Activated CD8-positive, alpha-beta memory T cell treated with anti-CD3 and anti-CD28 coated beads, Interleukin-2, amount 10 ng/mL, durations not matched to agents 7 days and 5 days (primary cell): ENCODE data around the gene TCEANC. TPM values are rescaled to one million over a fixed set of nuclear protein-coding genes. Genes with fewer than 3 reads are reported as not detected.

Source experiments
- ATAC-seq: fragments of 150-1000 bp; cut with Tn5 transposase; one replicate; pipeline ENCODE4 v1.10.0; 2021; ENCODE audit warnings: moderate library complexity
- CTCF ChIA-PET: fragments of 350-600 bp; sonication (Branson Sonifier 250); formaldehyde crosslinking; loops from one replicate; lab custom pipeline; 2021; ENCODE audit warnings: antibody characterized with exemption; lab: Charles Lee
- DNase-seq: peaks from one replicate; pipeline ENCODE4 v3.0.0-alpha.2; 2020
- H3K27ac Mint-ChIP-seq: one replicate; pipeline ENCODE4 v1.8.0; 2021; ENCODE audit warnings: mild to moderate bottlenecking, mixed read lengths
- H3K27me3 Mint-ChIP-seq: one replicate; pipeline ENCODE4 v1.8.0; 2021; ENCODE audit warnings: mixed read lengths
- H3K36me3 Mint-ChIP-seq: one replicate; pipeline ENCODE4 v1.8.0; 2021; ENCODE audit warnings: mild to moderate bottlenecking, mixed read lengths
- H3K4me1 Mint-ChIP-seq: one replicate; pipeline ENCODE4 v1.8.0; 2021; ENCODE audit warnings: mixed read lengths
- H3K4me3 Mint-ChIP-seq: one replicate; pipeline ENCODE4 v1.8.0; 2021; ENCODE audit warnings: mild to moderate bottlenecking, moderate library complexity, mixed read lengths
- H3K9me3 Mint-ChIP-seq: one replicate; pipeline ENCODE4 v1.8.0; 2022; ENCODE audit warnings: low read depth, mixed read lengths
- total RNA-seq, 2 experiments: library from RNA; stranded (reverse); gene quantifications; one replicate each; pipeline ENCODE4 v1.2.3, GENCODE V29; 2021

TCEANC gene
- total RNA-seq, 2 experiments from 2014 or later: 4.7 to 5.1 TPM

DNA sequence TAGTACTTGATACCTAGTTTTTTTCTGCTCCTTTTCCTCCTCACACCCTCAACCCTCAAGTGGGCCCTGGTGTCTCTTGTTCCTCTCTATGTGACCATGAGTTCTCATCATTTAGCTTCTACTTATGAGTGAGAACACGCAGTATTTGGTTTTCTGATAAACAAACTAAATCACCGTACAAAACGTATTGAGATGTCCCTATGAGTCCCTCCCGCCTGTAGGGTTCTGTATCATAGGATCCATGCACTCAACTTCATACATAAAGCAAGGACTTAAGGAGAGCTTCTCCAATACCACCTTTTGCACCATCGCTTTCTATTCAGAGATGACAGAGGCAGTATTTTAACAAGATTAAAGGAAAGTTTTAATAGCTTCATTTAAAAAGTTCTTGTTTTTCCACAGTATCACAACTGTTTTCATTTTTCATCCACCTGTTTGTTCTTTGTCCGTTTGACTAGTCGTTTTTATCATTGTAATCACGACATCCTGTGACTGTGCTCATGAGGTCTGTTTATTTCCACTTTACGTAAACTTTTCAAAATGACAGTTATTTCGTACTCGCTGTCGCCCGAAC, 35.5 kb downstream of the TCEANC start:
- Mint-ChIP-seq H3K27ac (peak overlapping the region; percentile 94), H3K27me3 (no peaks in the 10 kb centered on the region), H3K9me3 (no peaks in the 10 kb centered on the region), H3K4me1 (peaks cover 47% of the 10 kb centered on the region), H3K4me3 (peak overlapping the region; percentile 82), H3K36me3 (peaks cover 3% of the 10 kb centered on the region)
- ATAC-seq (peak; percentile 14), DNase-seq (no peak)
- CTCF ChIA-PET: interaction anchor here (1.1 to 1.4 kb wide), 3 partner anchors 19 to 37 kb away, joined by 3 to 5 read pairs (median 4); no protein-coding TSS in a partner anchor

DNA sequence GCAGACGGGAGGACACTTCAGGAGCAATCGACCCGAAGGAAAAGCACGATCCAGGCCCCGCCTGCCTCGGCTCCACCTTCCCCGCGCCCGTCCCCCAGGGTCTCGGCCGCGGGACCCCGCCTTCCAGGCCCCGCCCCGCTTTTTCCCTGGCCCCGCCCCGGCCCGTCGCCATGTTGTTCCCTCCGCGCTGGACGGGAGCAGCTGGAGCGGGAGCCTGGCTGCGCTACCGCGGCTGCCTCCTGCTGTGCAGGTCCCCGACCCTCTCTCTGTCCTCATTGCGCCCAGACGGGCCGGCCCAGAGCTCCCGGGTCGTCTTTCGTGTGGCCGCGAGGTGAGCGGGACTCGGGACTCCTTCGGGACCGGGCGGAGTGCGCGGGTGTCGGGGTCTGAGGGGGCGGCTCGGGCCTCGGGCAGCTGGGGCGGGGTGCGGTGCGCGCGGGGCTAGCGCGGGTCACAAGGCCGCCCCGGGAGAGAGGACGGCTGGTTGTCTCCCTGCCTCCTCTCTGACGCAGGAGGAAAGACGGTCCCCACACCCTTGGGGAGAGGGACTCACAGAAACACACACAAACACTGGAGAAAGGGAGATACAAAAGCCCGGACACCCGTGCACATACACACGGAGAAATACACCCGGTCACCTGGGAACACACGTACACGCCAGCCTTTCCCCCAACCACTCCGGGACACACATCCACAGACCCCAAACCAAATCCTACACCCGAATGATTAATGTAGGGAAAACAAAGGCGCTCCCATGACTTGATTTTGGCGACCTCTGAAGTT, 36.2 kb downstream of the TCEANC start, which contains the start of gene RAB9A:
RAB9A (plus strand) TSS at position 171 of the 783 bp plus-strand sequence. CDS start 19,619 bp downstream, outside the sequence.
- peak; percentile 84 for DNase-seq
- Mint-ChIP-seq H3K4me1 (peaks cover 52% of the 10 kb centered on the region), H3K9me3 (no peaks in the 10 kb centered on the region), H3K27ac (peak within 1 kb of the TSS; percentile 94), H3K36me3 (peaks cover 3% of the 10 kb centered on the region), H3K4me3 (peak within 1 kb of the TSS; percentile 82), H3K27me3 (no peaks in the 10 kb centered on the region)
- ATAC-seq: peak; percentile 96
- CTCF ChIA-PET: interaction anchor here (1.4 kb wide), 1 partner anchor 36 kb away, joined by 4 read pairs; no protein-coding TSS in a partner anchor

DNA sequence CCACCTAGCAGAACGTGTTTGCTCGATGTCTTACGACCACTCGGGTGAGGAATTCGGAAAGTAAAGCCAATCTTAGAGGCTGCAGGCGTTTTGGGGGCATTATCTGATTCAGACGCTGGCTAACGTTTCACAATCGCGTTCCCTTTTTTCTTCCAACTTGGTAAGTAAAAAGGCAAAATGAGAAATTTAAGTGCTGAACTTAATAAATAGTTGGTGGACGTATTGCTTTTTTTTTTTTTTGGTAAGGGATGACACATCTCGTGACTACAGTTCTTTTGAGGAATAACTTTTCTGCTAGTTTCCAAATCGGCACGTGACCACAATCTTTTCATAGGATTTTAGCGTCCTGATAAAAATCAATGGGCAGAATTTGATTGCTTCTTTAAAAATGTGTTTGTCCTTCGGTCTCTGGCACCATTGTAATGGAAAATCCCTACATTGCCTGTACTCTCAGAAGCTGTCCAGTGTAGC, 36.8 kb downstream of the TCEANC start:
- Mint-ChIP-seq H3K4me1 (peaks cover 57% of the 10 kb centered on the region), H3K27me3 (no peaks in the 10 kb centered on the region), H3K9me3 (no peaks in the 10 kb centered on the region), H3K4me3 (peak overlapping the region; percentile 82), H3K36me3 (peaks cover 3% of the 10 kb centered on the region), H3K27ac (peak overlapping the region; percentile 94)
- DNase-seq (no peak), ATAC-seq (no peak)
- CTCF ChIA-PET: interaction anchor here (1.1 kb wide), 1 partner anchor 43 kb away, joined by 3 read pairs; no protein-coding TSS in a partner anchor

DNA sequence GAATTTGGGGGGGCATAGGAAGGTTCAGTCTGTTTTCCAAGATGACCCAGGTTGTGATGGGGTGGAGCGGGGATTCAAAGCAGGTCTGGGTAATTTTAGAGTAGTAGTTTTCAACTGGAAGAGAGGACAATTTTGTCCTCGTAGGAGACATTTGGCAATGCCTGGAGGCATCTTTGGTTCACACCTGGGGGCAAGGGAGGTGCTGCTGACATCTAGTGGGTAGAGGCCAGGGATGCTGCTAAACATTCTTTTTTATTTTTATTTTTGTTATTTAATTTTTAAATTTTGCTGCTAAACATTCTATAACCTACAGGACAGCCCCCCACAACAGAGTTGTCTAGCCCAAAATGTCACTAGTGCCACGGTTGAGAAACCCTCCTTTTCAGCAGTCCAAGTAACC, 37.9 kb downstream of the TCEANC start:
- CTCF ChIA-PET: interaction anchor here (1.1 to 1.5 kb wide), 5 partner anchors 21 to 44 kb away, joined by 3 to 4 read pairs (median 3); partner anchors contain the start of genes OFD1 and TRAPPC2
- peak; percentile 41 for DNase-seq

DNA sequence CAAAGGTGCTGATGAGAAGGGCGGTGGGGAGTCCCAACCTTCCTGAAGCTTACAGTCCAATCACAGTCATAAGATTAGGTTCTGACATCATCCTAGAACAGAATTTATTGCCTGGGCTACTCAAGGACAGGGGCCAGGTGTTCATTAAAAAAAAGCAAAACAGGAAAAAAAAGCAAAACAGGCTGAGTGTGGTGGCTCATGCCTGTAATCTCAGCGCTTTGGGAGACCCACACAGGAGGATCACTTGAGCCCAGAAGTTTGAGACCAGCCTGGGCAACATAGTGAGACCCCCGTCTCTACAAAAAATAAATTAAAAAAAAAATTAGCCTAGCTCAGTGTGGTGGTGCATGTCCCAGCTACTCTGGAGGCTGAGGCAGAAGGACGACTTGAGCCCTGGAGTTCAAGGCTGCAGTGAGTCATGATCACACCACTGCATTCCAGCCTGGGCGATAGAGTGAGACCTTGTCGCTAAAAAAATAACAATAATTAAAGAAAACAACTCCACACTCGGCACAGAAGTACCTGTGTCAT, 39.0 kb downstream of the TCEANC start:
- DNase-seq: no peak
- Mint-ChIP-seq H3K4me1 (peaks cover 61% of the 10 kb centered on the region), H3K27ac (peak overlapping the region; percentile 54), H3K27me3 (no peaks in the 10 kb centered on the region), H3K9me3 (no peaks in the 10 kb centered on the region), H3K4me3 (peak overlapping the region; percentile 49), H3K36me3 (peaks cover 7% of the 10 kb centered on the region)
- CTCF ChIA-PET: interaction anchor here (0.7 to 1.5 kb wide), 6 partner anchors 17 to 186 kb away, joined by 3 to 4 read pairs (median 4); partner anchors contain the start of genes OFD1 and TRAPPC2
- ATAC-seq: no peak

More for the DNA sequence above, 37.9 kb downstream of the TCEANC start:
- Mint-ChIP-seq H3K36me3 (peaks cover 7% of the 10 kb centered on the region), H3K4me3 (peak overlapping the region; percentile 82), H3K9me3 (no peaks in the 10 kb centered on the region), H3K27me3 (no peaks in the 10 kb centered on the region), H3K27ac (peak overlapping the region; percentile 38), H3K4me1 (peaks cover 58% of the 10 kb centered on the region)
- ATAC-seq: no peak

DNA sequence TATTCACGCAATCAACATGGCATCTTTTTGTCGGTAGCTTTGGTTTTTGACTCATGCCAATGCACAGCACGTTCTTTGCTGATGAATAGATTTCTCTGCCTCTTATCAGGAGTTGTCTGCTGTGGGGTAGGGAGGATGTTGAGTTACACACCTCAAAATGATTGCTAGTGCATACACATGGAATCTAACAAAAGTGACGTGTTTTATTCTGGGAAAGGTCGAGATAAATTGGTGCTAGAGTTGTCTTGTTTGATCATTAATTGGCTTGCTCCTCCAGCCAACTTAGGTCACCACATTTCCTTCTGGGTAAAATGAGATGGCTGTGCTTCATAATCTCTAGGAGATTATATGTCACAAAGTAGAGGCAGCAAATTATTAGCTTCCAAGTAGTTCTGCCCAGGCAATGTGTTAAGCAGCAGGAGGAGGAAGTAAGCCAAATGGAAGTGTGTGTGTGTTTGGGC, 39.9 kb downstream of the TCEANC start:
- ATAC-seq (no peak), DNase-seq (no peak)
- Mint-ChIP-seq H3K4me1 (peaks cover 65% of the 10 kb centered on the region), H3K36me3 (peaks cover 7% of the 10 kb centered on the region), H3K9me3 (no peaks in the 10 kb centered on the region), H3K4me3 (peak overlapping the region; percentile 25), H3K27ac (peak overlapping the region; percentile 54), H3K27me3 (no peaks in the 10 kb centered on the region)
- CTCF ChIA-PET: no interaction called here

DNA sequence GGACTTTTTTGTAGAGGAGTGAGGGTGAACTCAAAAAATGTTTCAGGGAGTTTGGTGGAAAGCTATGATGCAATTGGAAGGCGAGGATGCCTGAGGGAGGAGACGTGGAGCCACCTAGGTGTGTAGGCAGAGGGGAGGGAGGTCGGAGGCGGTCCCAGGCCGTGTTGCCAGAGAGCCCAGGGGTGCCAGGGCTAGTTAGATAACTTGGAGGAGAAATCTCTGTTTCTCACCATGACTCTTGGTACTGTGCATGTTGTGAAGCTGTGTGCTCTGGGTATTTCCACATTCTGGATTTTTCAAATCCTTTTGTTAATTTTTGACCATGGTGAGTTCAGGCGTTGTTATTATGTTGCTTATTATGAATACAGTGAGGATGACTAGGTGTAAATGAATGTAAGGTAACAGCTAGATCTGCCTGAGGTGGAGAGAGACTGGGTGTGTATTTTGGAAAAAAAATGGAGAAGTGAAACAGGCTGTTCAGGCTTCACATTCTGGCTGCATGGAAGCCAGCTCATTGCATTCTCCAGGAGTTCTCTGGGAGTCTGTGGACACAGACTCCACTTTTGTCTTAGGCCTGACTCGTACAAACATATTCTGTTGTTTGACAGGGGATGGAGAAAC, 40.5 kb downstream of the TCEANC start:
- DNase-seq (no peak), ATAC-seq (no peak)
- CTCF ChIA-PET: no interaction called here
- Mint-ChIP-seq H3K36me3 (peaks cover 7% of the 10 kb centered on the region), H3K9me3 (no peaks in the 10 kb centered on the region), H3K27ac (no peak overlapping the region), H3K4me1 (peaks cover 59% of the 10 kb centered on the region), H3K27me3 (no peaks in the 10 kb centered on the region), H3K4me3 (no peak overlapping the region)

DNA sequence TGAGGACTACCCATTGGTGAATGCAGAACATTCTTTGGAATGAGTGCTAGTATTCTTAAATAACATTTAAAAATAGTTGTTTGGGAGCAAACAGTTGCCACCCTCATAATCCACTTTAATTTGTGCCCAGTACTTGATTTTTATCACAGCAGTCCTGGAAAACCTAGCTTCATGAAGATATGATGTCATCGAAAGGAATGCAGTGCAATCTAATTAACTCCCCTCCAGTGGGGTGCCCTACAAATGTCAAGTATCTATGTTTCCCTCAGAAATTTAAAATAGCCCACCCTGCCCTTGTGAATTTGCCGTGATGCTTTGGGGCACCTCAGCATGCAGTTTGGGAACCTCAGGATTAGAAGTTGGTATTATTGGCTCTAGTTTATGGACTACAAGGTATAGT, 41.4 kb downstream of the TCEANC start:
- DNase-seq: no peak
- Mint-ChIP-seq H3K36me3 (peaks cover 9% of the 10 kb centered on the region), H3K9me3 (no peaks in the 10 kb centered on the region), H3K4me3 (no peak overlapping the region), H3K27ac (no peak overlapping the region), H3K27me3 (no peaks in the 10 kb centered on the region), H3K4me1 (peaks cover 63% of the 10 kb centered on the region)
- no peak for ATAC-seq
- CTCF ChIA-PET: interaction anchor here (0.7 to 1.1 kb wide), 2 partner anchors 15 to 25 kb away, joined by 3 read pairs; no protein-coding TSS in a partner anchor

DNA sequence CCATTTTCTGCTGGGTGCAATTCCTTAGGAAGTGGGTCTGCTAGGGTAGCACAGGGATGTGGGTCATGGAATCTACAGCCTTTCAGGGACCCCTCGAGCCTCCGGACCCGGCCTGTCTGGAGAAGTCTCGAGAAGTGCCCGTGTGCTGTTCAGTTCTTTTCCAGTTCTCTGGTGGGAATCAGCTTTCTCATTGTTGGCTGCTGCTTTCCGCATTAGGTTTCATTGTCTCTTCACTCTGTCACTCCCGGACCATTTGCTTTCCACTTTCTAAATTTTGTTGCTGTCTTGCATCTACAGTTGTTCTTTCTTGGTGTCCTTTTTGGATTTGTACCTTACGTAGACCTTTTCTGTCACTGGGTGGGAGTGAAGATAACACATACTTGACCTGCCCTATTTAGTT, 42.0 kb downstream of the TCEANC start:
- CTCF ChIA-PET: interaction anchor here (0.7 to 1.1 kb wide), 2 partner anchors 15 to 26 kb away, joined by 3 read pairs; no protein-coding TSS in a partner anchor
- Mint-ChIP-seq H3K27me3 (no peaks in the 10 kb centered on the region), H3K9me3 (no peaks in the 10 kb centered on the region), H3K4me3 (no peak overlapping the region), H3K4me1 (peaks cover 66% of the 10 kb centered on the region), H3K27ac (no peak overlapping the region), H3K36me3 (peaks cover 11% of the 10 kb centered on the region)
- DNase-seq: no peak
- ATAC-seq: no peak

DNA sequence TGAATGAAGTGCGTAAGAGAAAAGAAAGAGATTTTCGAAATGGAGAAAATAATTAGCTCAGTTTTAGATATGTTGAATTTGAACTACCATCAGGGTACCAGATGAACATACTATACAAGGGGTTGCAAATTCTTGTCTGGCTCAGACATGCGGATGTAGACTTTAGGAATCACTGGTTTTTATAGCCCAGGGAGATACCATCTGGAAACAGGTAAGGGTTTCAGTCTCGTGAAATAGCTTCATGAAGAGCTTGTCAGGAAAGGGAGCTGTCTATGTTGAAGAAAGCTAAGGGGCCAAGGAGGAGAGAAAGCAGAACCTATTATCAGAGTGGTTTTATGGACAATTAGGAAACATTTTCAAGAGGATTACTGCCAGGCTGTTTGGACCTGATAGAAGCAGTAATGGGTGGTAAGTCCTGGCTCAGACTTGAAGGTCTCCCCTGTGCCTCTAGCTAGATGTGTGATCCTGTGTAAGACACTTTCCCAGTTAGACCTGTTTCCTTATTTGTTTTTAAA, 42.7 kb downstream of the TCEANC start:
- Mint-ChIP-seq H3K27me3 (no peaks in the 10 kb centered on the region), H3K4me1 (peaks cover 61% of the 10 kb centered on the region)

DNA sequence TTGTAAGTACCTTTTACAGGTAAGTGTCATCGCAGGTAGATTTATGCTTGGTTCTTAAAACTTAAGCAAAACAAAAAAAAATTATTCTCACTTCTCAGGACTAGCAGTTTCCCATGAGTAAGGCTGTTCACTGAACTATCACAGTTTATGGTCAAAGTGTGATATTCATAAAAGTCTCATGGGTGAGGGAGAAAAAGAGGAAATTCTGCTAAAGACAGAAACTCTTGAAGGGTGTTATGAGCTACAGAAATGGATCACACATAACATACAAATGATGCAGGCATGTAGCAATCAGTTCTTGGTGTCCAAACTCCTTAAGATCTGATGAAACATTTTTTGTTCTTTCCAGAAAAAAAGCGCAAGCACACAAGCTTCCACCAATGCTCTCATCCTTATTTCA, 44.5 kb downstream of the TCEANC start:
- no peaks in the 10 kb centered on the region for H3K27me3 Mint-ChIP-seq
- ATAC-seq (peak; percentile 30), DNase-seq (no peak)
- H3K4me3 Mint-ChIP-seq: no peak overlapping the region
- no peak overlapping the region for H3K27ac Mint-ChIP-seq
- H3K4me1 Mint-ChIP-seq: peaks cover 63% of the 10 kb centered on the region
- peaks cover 14% of the 10 kb centered on the region for H3K36me3 Mint-ChIP-seq
- H3K9me3 Mint-ChIP-seq: no peaks in the 10 kb centered on the region
- CTCF ChIA-PET: interaction anchor here (1.7 kb wide), 1 partner anchor 52 kb away, joined by 3 read pairs; no protein-coding TSS in a partner anchor

More for the DNA sequence above, 42.7 kb downstream of the TCEANC start:
- DNase-seq (no peak), ATAC-seq (no peak)
- CTCF ChIA-PET: interaction anchor here (1.1 kb wide), 1 partner anchor 14 kb away, joined by 3 read pairs; no protein-coding TSS in a partner anchor
- no peak overlapping the region for H3K4me3 Mint-ChIP-seq
- H3K27ac Mint-ChIP-seq: no peak overlapping the region
- H3K36me3 Mint-ChIP-seq: peaks cover 11% of the 10 kb centered on the region
- H3K9me3 Mint-ChIP-seq: no peaks in the 10 kb centered on the region

DNA sequence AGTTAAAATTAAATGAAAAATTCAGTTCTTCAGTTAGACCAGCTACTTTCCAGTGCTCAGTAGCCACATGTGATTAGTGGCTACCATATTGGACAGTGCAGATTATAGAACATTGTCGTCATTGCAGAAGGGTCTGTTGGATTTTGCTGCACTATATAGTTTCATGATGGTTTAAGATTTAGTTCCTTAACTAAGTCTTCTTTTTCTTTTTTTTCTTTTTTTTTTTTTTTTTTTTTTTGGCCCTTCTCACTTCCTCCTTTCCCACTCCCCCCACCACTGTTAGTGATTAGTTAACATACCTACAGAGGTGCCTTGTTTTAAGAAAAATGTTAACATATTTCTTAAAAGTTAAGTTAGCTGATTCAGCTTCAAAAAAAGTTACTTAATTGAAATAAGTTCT, 45.0 kb downstream of the TCEANC start:
- Mint-ChIP-seq H3K27ac (no peak overlapping the region), H3K27me3 (no peaks in the 10 kb centered on the region), H3K4me3 (no peak overlapping the region), H3K9me3 (no peaks in the 10 kb centered on the region), H3K4me1 (peaks cover 62% of the 10 kb centered on the region), H3K36me3 (peaks cover 12% of the 10 kb centered on the region)
- DNase-seq (no peak), ATAC-seq (no peak)
- CTCF ChIA-PET: interaction anchor here (0.7 to 1.7 kb wide), 2 partner anchors 49 to 51 kb away, joined by 3 read pairs; no protein-coding TSS in a partner anchor
